ENCODE measurements around the gene GATD1. TPM values are rescaled to one million over a fixed set of nuclear protein-coding genes. Genes with fewer than 3 reads are reported as not detected.

The GATD1 gene
- total and polyA plus RNA-seq, 2 donors (not counting 1 experiment from before 2014, with no cell fraction given), result 62.4 to 70.0 TPM

- peak overlapping the region; percentile 37 to 82 (median 73) for H3K4me3 ChIP-seq (ENCODE audit: control extremely low read depth in 1 of 5, extremely low read depth in 1 of 5, insufficient read depth in 1 of 5, low read depth in 2 of 5, low read length in 4 of 5)
- H3K79me2 ChIP-seq (ENCODE audit: control insufficient read depth, insufficient read depth, low read length), result peaks cover 24% of the 10 kb centered on the region
- no peak overlapping the region for H2AFZ ChIP-seq (ENCODE audit: insufficient read depth, low read depth, low read length, poor library complexity, severe bottlenecking)
- peak overlapping the region; percentile 6 to 45 for H3K27ac ChIP-seq (ENCODE audit: low read length in 2 of 2)
- H3K9ac ChIP-seq (ENCODE audit: low read length), result peak overlapping the region; percentile 91
- ChIA-PET CTCF (interaction anchor here (1.3 to 2.8 kb wide), 2 partner anchors 12 to 28 kb away, joined by 3 to 14 read pairs; partner anchors contain the start of gene RPLP2), POLR2A (interaction anchor here (0.7 to 3.7 kb wide), 8 partner anchors 9 to 315 kb away, joined by 3 to 57 read pairs (median 10); partner anchors contain the start of genes CD151, CRACR2B, HRAS and LRRC56)
- no peak for TF ChIP-seq EZH2 (IDR thresholded peaks at IDR 0.05; ENCODE audit: borderline replicate concordance, insufficient read depth, low read depth, low read length, poor library complexity, severe bottlenecking)
- TF ChIP-seq, protein P1, sequence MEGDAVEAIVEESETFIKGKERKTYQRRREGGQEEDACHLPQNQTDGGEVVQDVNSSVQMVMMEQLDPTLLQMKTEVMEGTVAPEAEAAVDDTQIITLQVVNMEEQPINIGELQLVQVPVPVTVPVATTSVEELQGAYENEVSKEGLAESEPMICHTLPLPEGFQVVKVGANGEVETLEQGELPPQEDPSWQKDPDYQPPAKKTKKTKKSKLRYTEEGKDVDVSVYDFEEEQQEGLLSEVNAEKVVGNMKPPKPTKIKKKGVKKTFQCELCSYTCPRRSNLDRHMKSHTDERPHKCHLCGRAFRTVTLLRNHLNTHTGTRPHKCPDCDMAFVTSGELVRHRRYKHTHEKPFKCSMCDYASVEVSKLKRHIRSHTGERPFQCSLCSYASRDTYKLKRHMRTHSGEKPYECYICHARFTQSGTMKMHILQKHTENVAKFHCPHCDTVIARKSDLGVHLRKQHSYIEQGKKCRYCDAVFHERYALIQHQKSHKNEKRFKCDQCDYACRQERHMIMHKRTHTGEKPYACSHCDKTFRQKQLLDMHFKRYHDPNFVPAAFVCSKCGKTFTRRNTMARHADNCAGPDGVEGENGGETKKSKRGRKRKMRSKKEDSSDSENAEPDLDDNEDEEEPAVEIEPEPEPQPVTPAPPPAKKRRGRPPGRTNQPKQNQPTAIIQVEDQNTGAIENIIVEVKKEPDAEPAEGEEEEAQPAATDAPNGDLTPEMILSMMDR (IDR thresholded peaks at IDR 0.05), result no peak
- ATAC-seq (ENCODE audit: low read depth), result no peak
- H3K9me3 Mint-ChIP-seq (ENCODE audit: insufficient read depth), result no peaks in the 10 kb centered on the region
- peaks cover 0 to 30% of the 10 kb centered on the region in 2 experiments for H3K36me3 ChIP-seq (replicated peaks in 1 of 2; ENCODE audit: control extremely low read depth in 1 of 2, control insufficient read depth in 1 of 2, extremely low read depth in 1 of 2, insufficient read depth in 2 of 2, low read length in 1 of 2)
- H3K27me3 ChIP-seq (replicated peaks in 1 of 4; ENCODE audit: control extremely low read depth in 1 of 4, control insufficient read depth in 3 of 4, insufficient read depth in 4 of 4, low read length in 3 of 4), result peaks cover 0 to 2% (median 0%) of the 10 kb centered on the region in 4 experiments
- H3K4me1 Mint-ChIP-seq, result peaks cover 20% of the 10 kb centered on the region
- DNase-seq, result no peak
- peaks cover 58% of the 10 kb centered on the region for H4K20me1 ChIP-seq (ENCODE audit: control insufficient read depth, insufficient read depth, low read length, poor library complexity, severe bottlenecking)
- WGBS (ENCODE audit: insufficient coverage), result 91% methylated on average over 10 of the region's 11 CpGs
- peak overlapping the region; percentile 91 for H3K27ac Mint-ChIP-seq
- H3K27me3 Mint-ChIP-seq, result no peaks in the 10 kb centered on the region
- H3K4me3 Mint-ChIP-seq, result peak overlapping the region; percentile 92
- H3K4me2 ChIP-seq (replicated peaks; ENCODE audit: low read depth, low read length, poor library complexity, severe bottlenecking), result peak overlapping the region; percentile 90
- no peaks in the 10 kb centered on the region for H3K9me3 ChIP-seq (ENCODE audit: control extremely low read depth in 1 of 3, control insufficient read depth in 2 of 3, insufficient read depth in 1 of 3, low read length in 2 of 3)
- peaks cover 16 to 26% of the 10 kb centered on the region in 2 donors for H3K4me1 ChIP-seq (ENCODE audit: control insufficient read depth in 2 of 2, insufficient read depth in 2 of 2, low read length in 2 of 2)
- intact Hi-C loops (cut with micrococcal nuclease), result loop anchor here (1.0 kb wide), 2 partner anchors 9 to 21 kb away; partner anchors contain the start of genes POLR2L and TSPAN4
Observed at GRCh38 chr11:820655-821511, 43.6 kb upstream of the GATD1 start.
